Measurements from ENCODE around the gene CLIC4. TPM values are rescaled to one million over a fixed set of nuclear protein-coding genes. Genes with fewer than 3 reads are reported as not detected.

CLIC4 gene
- total RNA-seq, 3 donors from 2014 or later: 162 to 217 (median 196) TPM

- no peaks in the 10 kb centered on the region for H3K27me3 ChIP-seq
- no peaks in the 10 kb centered on the region for H3K4me1 ChIP-seq
- no peaks in the 10 kb centered on the region for H3K36me3 ChIP-seq
- no peak overlapping the region for H3K27ac ChIP-seq
- TF ChIP-seq POLR2A (IDR thresholded peaks at IDR 0.05): no peak
- TF ChIP-seq POLR2AphosphoS5 (IDR thresholded peaks at IDR 0.05): no peak
- TF ChIP-seq, protein P1, sequence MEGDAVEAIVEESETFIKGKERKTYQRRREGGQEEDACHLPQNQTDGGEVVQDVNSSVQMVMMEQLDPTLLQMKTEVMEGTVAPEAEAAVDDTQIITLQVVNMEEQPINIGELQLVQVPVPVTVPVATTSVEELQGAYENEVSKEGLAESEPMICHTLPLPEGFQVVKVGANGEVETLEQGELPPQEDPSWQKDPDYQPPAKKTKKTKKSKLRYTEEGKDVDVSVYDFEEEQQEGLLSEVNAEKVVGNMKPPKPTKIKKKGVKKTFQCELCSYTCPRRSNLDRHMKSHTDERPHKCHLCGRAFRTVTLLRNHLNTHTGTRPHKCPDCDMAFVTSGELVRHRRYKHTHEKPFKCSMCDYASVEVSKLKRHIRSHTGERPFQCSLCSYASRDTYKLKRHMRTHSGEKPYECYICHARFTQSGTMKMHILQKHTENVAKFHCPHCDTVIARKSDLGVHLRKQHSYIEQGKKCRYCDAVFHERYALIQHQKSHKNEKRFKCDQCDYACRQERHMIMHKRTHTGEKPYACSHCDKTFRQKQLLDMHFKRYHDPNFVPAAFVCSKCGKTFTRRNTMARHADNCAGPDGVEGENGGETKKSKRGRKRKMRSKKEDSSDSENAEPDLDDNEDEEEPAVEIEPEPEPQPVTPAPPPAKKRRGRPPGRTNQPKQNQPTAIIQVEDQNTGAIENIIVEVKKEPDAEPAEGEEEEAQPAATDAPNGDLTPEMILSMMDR (IDR thresholded peaks at IDR 0.05): no peak
- intact Hi-C loops (cut with DNase I; ENCODE audit: low total_unique reads): no loop called here
- no peak overlapping the region for H3K4me3 ChIP-seq
- no peak for DNase-seq (ENCODE audit: low spot score in 2 of 2)
- no peaks in the 10 kb centered on the region for H3K9me3 ChIP-seq
These were observed 115.6 kb downstream of the CLIC4 start for GRCh38 chr1:24860841-24861240.

- no peak for DNase-seq (ENCODE audit: low spot score in 2 of 2)
- Histone ChIP-seq H3K4me3 (no peak overlapping the region), H3K36me3 (no peaks in the 10 kb centered on the region), H3K27ac (no peak overlapping the region), H3K27me3 (no peaks in the 10 kb centered on the region), H3K4me1 (no peaks in the 10 kb centered on the region), H3K9me3 (no peaks in the 10 kb centered on the region)
- TF ChIP-seq POLR2AphosphoS5 (IDR thresholded peaks at IDR 0.05) (no peak), POLR2A (IDR thresholded peaks at IDR 0.05) (no peak)
- TF ChIP-seq, protein P1 (IDR thresholded peaks at IDR 0.05): no peak
- intact Hi-C loops (cut with DNase I; ENCODE audit: low total_unique reads): no loop called here
These were observed 116.8 kb downstream of the CLIC4 start for GRCh38 chr1:24861821-24862727.

GRCh38 chr1:24862775-24863483 lies 117.7 kb downstream of the CLIC4 start:
- no peaks in the 10 kb centered on the region for H3K36me3 ChIP-seq
- H3K27me3 ChIP-seq: no peaks in the 10 kb centered on the region
- TF ChIP-seq POLR2A (IDR thresholded peaks at IDR 0.05) (no peak), POLR2AphosphoS5 (IDR thresholded peaks at IDR 0.05) (no peak)
- TF ChIP-seq, protein P1 (IDR thresholded peaks at IDR 0.05): no peak
- H3K27ac ChIP-seq: no peak overlapping the region
- no peaks in the 10 kb centered on the region for H3K4me1 ChIP-seq
- H3K9me3 ChIP-seq: no peaks in the 10 kb centered on the region
- no peak for DNase-seq (ENCODE audit: low spot score in 2 of 2)
- intact Hi-C loops (cut with DNase I; ENCODE audit: low total_unique reads): no loop called here
- no peak overlapping the region for H3K4me3 ChIP-seq

GRCh38 chr1:24864370-24864777 lies 119.1 kb downstream of the CLIC4 start:
- Histone ChIP-seq H3K4me3 (no peak overlapping the region), H3K27ac (no peak overlapping the region), H3K9me3 (no peaks in the 10 kb centered on the region), H3K36me3 (no peaks in the 10 kb centered on the region), H3K4me1 (no peaks in the 10 kb centered on the region), H3K27me3 (no peaks in the 10 kb centered on the region)
- DNase-seq (ENCODE audit: low spot score in 2 of 2): no peak
- intact Hi-C loops (cut with DNase I; ENCODE audit: low total_unique reads): no loop called here
- TF ChIP-seq POLR2AphosphoS5 (IDR thresholded peaks at IDR 0.05) (no peak), POLR2A (IDR thresholded peaks at IDR 0.05) (no peak)
- TF ChIP-seq, protein P1 (IDR thresholded peaks at IDR 0.05): no peak

- H3K27ac ChIP-seq: no peak overlapping the region
- H3K36me3 ChIP-seq: no peaks in the 10 kb centered on the region
- H3K4me1 ChIP-seq: no peaks in the 10 kb centered on the region
- no peak for DNase-seq (ENCODE audit: low spot score in 2 of 2)
- H3K9me3 ChIP-seq: no peaks in the 10 kb centered on the region
- intact Hi-C loops (cut with DNase I; ENCODE audit: low total_unique reads): no loop called here
- H3K4me3 ChIP-seq: no peak overlapping the region
- H3K27me3 ChIP-seq: no peaks in the 10 kb centered on the region
- TF ChIP-seq POLR2A (IDR thresholded peaks at IDR 0.05) (no peak), POLR2AphosphoS5 (IDR thresholded peaks at IDR 0.05) (no peak)
These were observed 119.9 kb downstream of the CLIC4 start for GRCh38 chr1:24865168-24865567.

Measured in breast epithelium (tissue), 4 donors.